IMR-90 (cell line): ENCODE data around the gene PPHLN1.

ENCODE experiments used
- FOS ChIP-seq: fragments of 150-350 bp; IDR thresholded peaks from 2 replicates; pipeline ENCODE4 v1.6.1; 2016; ENCODE audit warnings: low read depth, low read length
- MAZ ChIP-seq: IDR thresholded peaks from 2 replicates; pipeline ENCODE4 v1.6.1; 2012; ENCODE audit warnings: low read depth, mild to moderate bottlenecking, low read length, improper control_type of control experiment, moderate library complexity, borderline replicate concordance
- NFE2L2 ChIP-seq: fragments of 150-350 bp; IDR thresholded peaks from 2 replicates; pipeline ENCODE4 v1.6.1; 2016; ENCODE audit warnings: low read depth, mild to moderate bottlenecking, low read length
- POLR2A ChIP-seq: IDR thresholded peaks from 2 replicates; pipeline ENCODE4 v1.6.1; 2012; ENCODE audit warnings: mild to moderate bottlenecking, low read depth, low read length
- RAD21 ChIP-seq: IDR thresholded peaks from 2 replicates; pipeline ENCODE4 v1.6.1; 2012; ENCODE audit warnings: low read length, improper control_type of control experiment
- RCOR1 ChIP-seq: IDR thresholded peaks from 2 replicates; pipeline ENCODE4 v1.6.1; 2012; ENCODE audit warnings: mild to moderate bottlenecking, low read length, improper control_type of control experiment; ENCODE audit not compliant: insufficient replicate concordance
- RFX5 ChIP-seq: IDR thresholded peaks from 2 replicates; pipeline ENCODE4 v1.8.0; 2012; ENCODE audit warnings: low read depth, mild to moderate bottlenecking, low read length, moderate library complexity
- TF ChIP-seq, protein P1 (sequence below): conservative IDR thresholded peaks from 2 replicates; pipeline ENCODE4 v1.5.1; 2012; ENCODE audit warnings: mild to moderate bottlenecking, low read depth, low read length, improper control_type of control experiment
- TF ChIP-seq, protein P2 (sequence below): fragments of 150-350 bp; IDR thresholded peaks from 2 replicates; pipeline ENCODE4 v1.6.1; 2017; ENCODE audit warnings: mild to moderate bottlenecking, antibody characterized with exemption, low read length, low read depth
- TF ChIP-seq, protein P3 (sequence below): fragments of 150-350 bp; IDR thresholded peaks from 2 replicates; pipeline ENCODE4 v1.6.1; 2016; ENCODE audit warnings: low read depth, mild to moderate bottlenecking, low read length, moderate library complexity, borderline replicate concordance

DNA sequence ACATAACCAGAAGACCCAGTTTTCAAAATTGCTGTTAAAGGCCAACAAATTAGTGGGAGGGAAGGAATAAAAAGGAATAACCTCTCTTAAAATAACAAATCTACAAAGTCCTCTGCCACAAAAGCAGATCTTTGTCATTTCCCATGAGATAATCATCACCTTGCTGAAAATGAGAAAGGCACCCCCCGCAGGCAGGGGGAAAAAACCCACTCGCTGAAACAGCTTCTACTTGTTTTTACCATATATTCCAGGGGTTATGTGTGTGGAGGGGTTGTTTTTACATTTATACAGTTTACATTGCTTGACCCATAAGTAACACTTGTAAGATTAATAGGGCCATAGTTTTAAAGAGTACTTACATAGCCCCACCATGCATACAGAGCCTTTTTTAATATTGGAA lies 132.6 kb downstream of the PPHLN1 start:
- TF ChIP-seq, protein P1, sequence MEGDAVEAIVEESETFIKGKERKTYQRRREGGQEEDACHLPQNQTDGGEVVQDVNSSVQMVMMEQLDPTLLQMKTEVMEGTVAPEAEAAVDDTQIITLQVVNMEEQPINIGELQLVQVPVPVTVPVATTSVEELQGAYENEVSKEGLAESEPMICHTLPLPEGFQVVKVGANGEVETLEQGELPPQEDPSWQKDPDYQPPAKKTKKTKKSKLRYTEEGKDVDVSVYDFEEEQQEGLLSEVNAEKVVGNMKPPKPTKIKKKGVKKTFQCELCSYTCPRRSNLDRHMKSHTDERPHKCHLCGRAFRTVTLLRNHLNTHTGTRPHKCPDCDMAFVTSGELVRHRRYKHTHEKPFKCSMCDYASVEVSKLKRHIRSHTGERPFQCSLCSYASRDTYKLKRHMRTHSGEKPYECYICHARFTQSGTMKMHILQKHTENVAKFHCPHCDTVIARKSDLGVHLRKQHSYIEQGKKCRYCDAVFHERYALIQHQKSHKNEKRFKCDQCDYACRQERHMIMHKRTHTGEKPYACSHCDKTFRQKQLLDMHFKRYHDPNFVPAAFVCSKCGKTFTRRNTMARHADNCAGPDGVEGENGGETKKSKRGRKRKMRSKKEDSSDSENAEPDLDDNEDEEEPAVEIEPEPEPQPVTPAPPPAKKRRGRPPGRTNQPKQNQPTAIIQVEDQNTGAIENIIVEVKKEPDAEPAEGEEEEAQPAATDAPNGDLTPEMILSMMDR, result no peak
- TF ChIP-seq NFE2L2 (no peak), POLR2A (no peak), MAZ (no peak), RAD21 (no peak), RFX5 (no peak), FOS (no peak), RCOR1 (no peak)
- TF ChIP-seq, protein P2, sequence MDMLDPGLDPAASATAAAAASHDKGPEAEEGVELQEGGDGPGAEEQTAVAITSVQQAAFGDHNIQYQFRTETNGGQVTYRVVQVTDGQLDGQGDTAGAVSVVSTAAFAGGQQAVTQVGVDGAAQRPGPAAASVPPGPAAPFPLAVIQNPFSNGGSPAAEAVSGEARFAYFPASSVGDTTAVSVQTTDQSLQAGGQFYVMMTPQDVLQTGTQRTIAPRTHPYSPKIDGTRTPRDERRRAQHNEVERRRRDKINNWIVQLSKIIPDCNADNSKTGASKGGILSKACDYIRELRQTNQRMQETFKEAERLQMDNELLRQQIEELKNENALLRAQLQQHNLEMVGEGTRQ, result no peak
- TF ChIP-seq, protein P3, sequence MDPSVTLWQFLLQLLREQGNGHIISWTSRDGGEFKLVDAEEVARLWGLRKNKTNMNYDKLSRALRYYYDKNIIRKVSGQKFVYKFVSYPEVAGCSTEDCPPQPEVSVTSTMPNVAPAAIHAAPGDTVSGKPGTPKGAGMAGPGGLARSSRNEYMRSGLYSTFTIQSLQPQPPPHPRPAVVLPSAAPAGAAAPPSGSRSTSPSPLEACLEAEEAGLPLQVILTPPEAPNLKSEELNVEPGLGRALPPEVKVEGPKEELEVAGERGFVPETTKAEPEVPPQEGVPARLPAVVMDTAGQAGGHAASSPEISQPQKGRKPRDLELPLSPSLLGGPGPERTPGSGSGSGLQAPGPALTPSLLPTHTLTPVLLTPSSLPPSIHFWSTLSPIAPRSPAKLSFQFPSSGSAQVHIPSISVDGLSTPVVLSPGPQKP, result no peak
